ENCODE data around the gene UBAC1.
"Not testable (repeated sequence)": the region's sequence is repeated elsewhere in the genome, so short reads cannot be mapped to it uniquely, and the experiment has no call there.

The UBAC1 gene

DNA sequence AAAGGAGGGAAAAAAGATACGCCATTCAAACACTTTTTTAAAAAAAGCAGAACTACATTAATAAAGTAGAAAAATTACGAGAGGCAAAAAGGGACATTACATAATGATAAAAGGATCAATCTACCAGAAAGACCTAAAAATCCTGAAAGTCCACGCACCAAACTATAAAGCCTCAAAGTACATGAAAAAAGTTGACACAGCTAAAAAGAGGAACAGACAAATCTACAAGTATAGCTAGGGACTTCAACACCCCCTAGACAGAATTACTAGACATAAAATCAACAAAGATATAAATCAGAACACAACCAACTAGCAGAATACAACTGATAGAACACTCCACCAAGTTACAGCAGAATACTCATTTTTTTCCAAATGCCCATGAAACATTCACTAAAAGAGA, 65.0 kb downstream of the UBAC1 start:
- no peak for TF ChIP-seq CTCF (IDR thresholded peaks at IDR 0.05; ENCODE audit: control extremely low read depth, extremely low read depth, low read depth, missing control alignments)
- CTCF ChIA-PET: no interaction called here
- no peak for DNase-seq (ENCODE audit: extremely low spot score)
- POLR2A ChIA-PET: no interaction called here

GRCh38 chr9:135895202-135895848, 65.8 kb downstream of the UBAC1 start:
- no peak for TF ChIP-seq CTCF (IDR thresholded peaks at IDR 0.05; ENCODE audit: control extremely low read depth, extremely low read depth, low read depth, missing control alignments)
- POLR2A ChIA-PET: no interaction called here
- CTCF ChIA-PET: no interaction called here
- DNase-seq (ENCODE audit: extremely low spot score): no peak

GRCh38 chr9:135893104-135893503, 68.1 kb downstream of the UBAC1 start:
- ChIA-PET CTCF (no interaction called here), POLR2A (no interaction called here)
- DNase-seq (ENCODE audit: extremely low spot score): no peak
- TF ChIP-seq CTCF (IDR thresholded peaks at IDR 0.05; ENCODE audit: control extremely low read depth, extremely low read depth, low read depth, missing control alignments): no peak

DNA sequence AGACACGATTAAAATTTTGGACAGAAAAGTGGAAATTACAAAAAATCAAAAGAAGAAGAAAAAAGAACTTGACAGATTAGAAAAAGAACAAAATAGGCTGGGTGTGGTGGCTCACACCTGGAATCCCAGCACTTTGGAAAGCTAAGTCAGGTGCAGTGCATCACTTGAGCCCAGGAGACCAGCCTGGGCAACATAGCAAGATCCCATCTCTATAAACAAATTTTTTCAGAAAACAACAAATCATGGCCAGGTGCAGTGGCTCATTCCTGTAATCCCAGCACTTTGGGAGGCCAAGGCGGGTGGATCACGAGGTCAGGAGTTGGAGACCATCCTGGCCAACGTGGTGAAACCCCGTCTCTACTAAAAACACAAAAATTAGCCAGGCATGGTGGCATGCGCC, 68.8 kb downstream of the UBAC1 start:
- POLR2A ChIA-PET; CTCF ChIA-PET; DNase-seq (ENCODE audit: extremely low spot score): not testable (repeated sequence)

DNA sequence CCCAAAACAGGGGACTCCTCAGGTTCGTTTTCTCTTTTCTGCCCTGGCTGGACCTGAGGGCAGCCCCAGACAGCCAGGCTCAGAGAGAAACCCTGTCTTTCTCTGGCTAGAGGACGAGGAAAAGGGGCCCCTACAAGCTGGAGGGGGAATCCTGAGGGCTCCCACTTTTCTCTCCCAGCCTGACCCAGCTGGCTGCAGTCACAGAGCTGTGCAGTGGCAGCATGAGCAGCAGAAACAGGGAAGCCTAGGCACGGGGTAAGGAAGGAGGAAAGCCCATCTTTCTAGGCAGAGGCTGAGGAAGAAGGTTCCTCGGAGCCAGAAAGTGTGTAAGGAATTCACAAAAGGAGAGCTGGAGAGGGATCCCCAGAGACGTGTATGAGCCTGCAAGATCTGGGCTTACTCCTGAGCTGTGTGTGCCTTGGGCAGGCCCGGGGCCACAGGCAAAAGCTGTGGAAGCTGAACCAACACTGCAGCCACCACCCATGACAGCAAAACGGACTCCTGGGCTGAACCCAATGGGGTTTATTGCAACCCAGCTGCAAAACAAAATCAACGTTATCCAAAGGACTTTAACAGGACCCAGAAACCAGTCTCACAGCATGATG, 70.0 kb downstream of the UBAC1 start:
- ChIA-PET POLR2A (no interaction called here), CTCF (interaction anchor here (0.8 kb wide), 2 partner anchors 27 to 199 kb away, joined by 3 to 4 read pairs; no protein-coding TSS in a partner anchor)
- no peak for DNase-seq (ENCODE audit: extremely low spot score)
- TF ChIP-seq CTCF (IDR thresholded peaks at IDR 0.05; ENCODE audit: control extremely low read depth, extremely low read depth, low read depth, missing control alignments): no peak

DNA sequence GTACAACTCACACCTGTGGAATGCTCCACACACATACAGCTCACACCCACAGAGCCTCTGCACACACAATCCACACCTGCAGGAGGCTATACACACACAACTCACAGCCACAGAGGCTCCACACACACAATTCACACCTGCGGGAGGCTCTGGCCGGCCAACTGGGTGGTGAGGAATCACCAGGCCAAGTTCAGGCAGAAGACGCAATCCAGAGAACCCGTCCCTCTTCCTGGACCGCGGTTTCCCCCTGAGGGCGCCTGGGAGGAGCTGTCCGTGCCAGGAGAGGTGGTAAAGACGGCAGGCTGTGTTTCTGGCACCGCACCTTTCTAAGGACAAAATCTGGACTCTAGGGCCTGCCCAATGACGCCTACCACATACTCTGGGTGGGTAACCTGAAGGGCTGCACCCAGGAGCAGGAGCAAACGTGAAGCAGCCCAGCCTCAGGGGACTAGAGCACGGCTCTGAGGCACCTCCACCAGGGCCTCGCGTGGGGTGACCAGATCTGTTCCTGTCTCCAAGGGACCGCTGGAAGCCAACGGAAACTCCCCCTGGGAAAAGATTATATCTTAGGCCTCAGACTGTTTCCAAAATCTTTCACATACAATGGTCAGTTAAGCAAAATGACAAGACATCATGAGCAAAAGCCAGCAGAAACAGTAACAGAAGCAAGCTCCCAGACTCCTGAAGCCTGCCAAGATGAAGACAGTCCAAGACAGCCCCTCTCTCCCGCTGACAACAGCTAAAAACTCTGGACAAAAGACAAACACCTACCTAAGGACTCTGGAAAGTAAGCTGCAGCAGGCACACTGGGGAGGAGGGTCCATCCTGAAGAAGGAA, 70.8 kb downstream of the UBAC1 start:
- POLR2A ChIA-PET: no interaction called here

More for the DNA sequence above, 70.8 kb downstream of the UBAC1 start:
- CTCF ChIA-PET: no interaction called here
- no peak for DNase-seq (ENCODE audit: extremely low spot score)
- no peak for TF ChIP-seq CTCF (IDR thresholded peaks at IDR 0.05; ENCODE audit: control extremely low read depth, extremely low read depth, low read depth, missing control alignments)
